ENCODE measurements around the gene NMT1.
"Not testable (repeated sequence)": the region's sequence is repeated elsewhere in the genome, so short reads cannot be mapped to it uniquely, and the experiment has no call there.

Gene NMT1

GRCh38 chr17:45117334-45117733 lies 56.2 kb downstream of the NMT1 start:
- no peaks in the 10 kb centered on the region for H3K9me3 ChIP-seq (ENCODE audit: control insufficient read depth in 1 of 2, low read length in 2 of 2)
- no peak overlapping the region for H3K27ac ChIP-seq (ENCODE audit: low read length)
- H3K4me3 ChIP-seq (ENCODE audit: low read depth in 1 of 2, low read length in 2 of 2) = no peak overlapping the region
- peaks cover 0 to 27% of the 10 kb centered on the region in 2 donors for H3K36me3 ChIP-seq (ENCODE audit: control insufficient read depth in 1 of 2, insufficient read depth in 2 of 2, low read length in 2 of 2)
- no peaks in the 10 kb centered on the region for H3K4me1 ChIP-seq (ENCODE audit: control insufficient read depth in 1 of 2, insufficient read depth in 2 of 2, low read length in 2 of 2)
- H3K27me3 ChIP-seq (ENCODE audit: low read depth, low read length) = no peaks in the 10 kb centered on the region

DNA sequence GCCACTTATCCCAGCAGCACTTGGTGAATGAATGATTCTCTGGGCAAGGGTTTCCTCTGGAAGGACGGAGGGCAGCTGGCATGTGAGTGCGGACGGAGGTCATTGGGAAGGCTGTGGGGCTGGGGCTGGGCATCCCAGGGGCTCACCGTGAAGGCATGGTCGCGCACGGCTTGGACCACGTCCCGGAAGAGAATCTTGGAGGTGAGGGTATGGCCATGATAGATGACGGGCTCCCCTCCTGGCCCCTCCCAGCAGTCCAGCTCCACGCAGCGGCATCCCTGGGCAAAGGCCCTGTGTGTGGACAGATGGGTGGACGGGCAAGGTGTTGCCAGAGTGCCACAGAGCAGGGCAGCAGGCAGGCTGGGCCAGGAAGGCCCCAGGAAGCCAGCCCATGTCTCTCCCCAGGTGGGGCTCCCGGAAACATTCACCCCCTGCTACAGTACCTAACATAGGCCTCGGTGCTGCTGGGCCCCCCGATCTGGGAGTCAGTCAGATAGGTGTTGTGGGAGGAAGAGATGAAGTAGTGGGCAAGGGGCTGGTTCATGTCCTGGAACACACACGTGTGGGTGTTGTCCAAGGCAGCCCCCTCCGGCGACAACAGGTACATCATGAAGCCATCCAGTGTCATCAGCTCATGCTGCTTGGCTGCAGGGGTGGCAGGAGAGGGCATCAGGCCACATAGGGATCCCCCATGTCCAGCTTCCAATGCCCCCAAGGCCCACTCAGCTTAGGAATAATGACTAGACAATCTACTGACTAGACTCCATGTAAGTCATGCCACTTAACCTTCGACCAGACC lies 56.9 kb downstream of the NMT1 start:
- H3K9me3 ChIP-seq (ENCODE audit: control insufficient read depth in 1 of 2, low read length in 2 of 2) = no peaks in the 10 kb centered on the region
- H3K4me1 ChIP-seq (ENCODE audit: control insufficient read depth in 1 of 2, insufficient read depth in 2 of 2, low read length in 2 of 2) = no peaks in the 10 kb centered on the region
- H3K36me3 ChIP-seq (ENCODE audit: control insufficient read depth in 1 of 2, insufficient read depth in 2 of 2, low read length in 2 of 2) = peaks cover 0 to 25% of the 10 kb centered on the region in 2 donors
- H3K27me3 ChIP-seq (ENCODE audit: low read depth, low read length) = no peaks in the 10 kb centered on the region
- no peak overlapping the region for H3K27ac ChIP-seq (ENCODE audit: low read length)
- H3K4me3 ChIP-seq (ENCODE audit: low read depth in 1 of 2, low read length in 2 of 2) = no peak overlapping the region

DNA sequence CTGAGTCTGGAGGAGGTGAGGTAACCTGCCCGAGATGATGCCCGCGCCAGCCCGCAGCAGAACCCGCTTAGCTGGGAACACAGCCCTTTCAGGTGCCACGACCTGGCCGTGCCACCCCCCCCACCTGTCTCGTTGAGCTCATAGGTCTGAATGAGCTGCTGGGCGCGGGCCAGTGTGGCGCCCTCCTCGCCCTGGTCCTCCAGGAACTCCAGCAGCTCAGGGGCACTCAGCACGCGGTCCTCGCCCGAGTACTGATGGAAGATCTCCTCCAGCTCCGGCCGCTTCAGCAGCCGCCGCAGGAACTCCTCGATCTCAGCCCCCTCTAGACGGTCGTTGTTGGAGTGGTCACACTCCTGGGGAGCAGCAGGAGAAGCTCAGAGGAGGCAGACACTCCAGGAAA lies 57.6 kb downstream of the NMT1 start:
- H3K9me3 ChIP-seq (ENCODE audit: control insufficient read depth in 1 of 2, low read length in 2 of 2) = no peaks in the 10 kb centered on the region
- H3K27ac ChIP-seq (ENCODE audit: low read length) = no peak overlapping the region
- H3K36me3 ChIP-seq (ENCODE audit: control insufficient read depth in 1 of 2, insufficient read depth in 2 of 2, low read length in 2 of 2) = peaks cover 0 to 25% of the 10 kb centered on the region in 2 donors

GRCh38 chr17:45119964-45120363 lies 58.8 kb downstream of the NMT1 start:
- Histone ChIP-seq H3K27ac (ENCODE audit: low read length) (no peak overlapping the region), H3K4me3 (ENCODE audit: low read depth in 1 of 2, low read length in 2 of 2) (no peak overlapping the region), H3K27me3 (ENCODE audit: low read depth, low read length) (no peaks in the 10 kb centered on the region), H3K9me3 (ENCODE audit: control insufficient read depth in 1 of 2, low read length in 2 of 2) (no peaks in the 10 kb centered on the region), H3K36me3 (ENCODE audit: control insufficient read depth in 1 of 2, insufficient read depth in 2 of 2, low read length in 2 of 2) (peaks cover 0 to 25% of the 10 kb centered on the region in 2 donors), H3K4me1 (ENCODE audit: control insufficient read depth in 1 of 2, insufficient read depth in 2 of 2, low read length in 2 of 2) (peaks cover 4 to 7% of the 10 kb centered on the region in 2 donors)

More for the DNA sequence above, 57.6 kb downstream of the NMT1 start:
- H3K27me3 ChIP-seq (ENCODE audit: low read depth, low read length) = no peaks in the 10 kb centered on the region
- H3K4me3 ChIP-seq (ENCODE audit: low read depth in 1 of 2, low read length in 2 of 2) = no peak overlapping the region
- H3K4me1 ChIP-seq (ENCODE audit: control insufficient read depth in 1 of 2, insufficient read depth in 2 of 2, low read length in 2 of 2) = peaks cover 0 to under 1% of the 10 kb centered on the region in 2 donors

DNA sequence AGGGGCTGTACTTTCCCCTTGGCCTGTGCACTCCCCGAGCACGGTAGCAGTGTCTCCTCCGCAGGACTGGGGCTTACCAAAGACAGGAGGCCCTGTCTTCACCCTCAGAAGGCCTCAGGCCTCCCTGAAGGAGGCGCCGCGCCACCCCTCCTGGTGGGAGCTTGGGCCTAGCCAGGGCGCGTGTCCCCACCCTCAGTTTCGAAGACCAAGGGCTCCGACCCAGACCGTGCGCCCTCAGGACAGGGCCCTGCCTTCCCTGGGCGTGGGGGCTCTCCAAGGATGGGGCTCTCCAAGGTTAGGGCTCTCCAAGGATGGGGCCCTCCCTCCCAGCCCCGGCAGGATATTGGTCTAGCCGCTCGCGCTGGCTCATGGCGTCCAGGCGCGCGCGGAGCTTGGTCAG lies 59.4 kb downstream of the NMT1 start:
- no peaks in the 10 kb centered on the region for H3K9me3 ChIP-seq (ENCODE audit: control insufficient read depth in 1 of 2, low read length in 2 of 2)
- no peaks in the 10 kb centered on the region for H3K27me3 ChIP-seq (ENCODE audit: low read depth, low read length)
- H3K4me3 ChIP-seq (ENCODE audit: low read depth in 1 of 2, low read length in 2 of 2) = no peak overlapping the region
- no peak overlapping the region for H3K27ac ChIP-seq (ENCODE audit: low read length)
- peaks cover 0 to 25% of the 10 kb centered on the region in 2 donors for H3K36me3 ChIP-seq (ENCODE audit: control insufficient read depth in 1 of 2, insufficient read depth in 2 of 2, low read length in 2 of 2)
- H3K4me1 ChIP-seq (ENCODE audit: control insufficient read depth in 1 of 2, insufficient read depth in 2 of 2, low read length in 2 of 2) = peaks cover 4 to 7% of the 10 kb centered on the region in 2 donors

GRCh38 chr17:45121055-45121454 lies 59.9 kb downstream of the NMT1 start:
- no peaks in the 10 kb centered on the region for H3K27me3 ChIP-seq (ENCODE audit: low read depth, low read length)
- H3K4me3 ChIP-seq (ENCODE audit: low read depth in 1 of 2, low read length in 2 of 2) = no peak overlapping the region
- H3K9me3 ChIP-seq (ENCODE audit: control insufficient read depth in 1 of 2, low read length in 2 of 2) = no peaks in the 10 kb centered on the region
- peaks cover 4 to 7% of the 10 kb centered on the region in 2 donors for H3K4me1 ChIP-seq (ENCODE audit: control insufficient read depth in 1 of 2, insufficient read depth in 2 of 2, low read length in 2 of 2)
- peaks cover 0 to 25% of the 10 kb centered on the region in 2 donors for H3K36me3 ChIP-seq (ENCODE audit: control insufficient read depth in 1 of 2, insufficient read depth in 2 of 2, low read length in 2 of 2)
- H3K27ac ChIP-seq (ENCODE audit: low read length) = no peak overlapping the region

GRCh38 chr17:45123076-45123770 lies 62.1 kb downstream of the NMT1 start:
- Histone ChIP-seq H3K27me3 (ENCODE audit: low read depth, low read length) (no peaks in the 10 kb centered on the region), H3K36me3 (ENCODE audit: control insufficient read depth in 1 of 2, insufficient read depth in 2 of 2, low read length in 2 of 2) (peaks cover 0 to 19% of the 10 kb centered on the region in 2 donors), H3K4me3 (ENCODE audit: low read depth in 1 of 2, low read length in 2 of 2) (no peak overlapping the region), H3K9me3 (ENCODE audit: control insufficient read depth in 1 of 2, low read length in 2 of 2) (no peaks in the 10 kb centered on the region), H3K4me1 (ENCODE audit: control insufficient read depth in 1 of 2, insufficient read depth in 2 of 2, low read length in 2 of 2) (peaks cover 13 to 17% of the 10 kb centered on the region in 2 donors), H3K27ac (ENCODE audit: low read length) (no peak overlapping the region)

GRCh38 chr17:45123930-45124796 lies 63.0 kb downstream of the NMT1 start:
- Histone ChIP-seq H3K27ac (ENCODE audit: low read length) (peak overlapping the region; percentile 23), H3K4me1 (ENCODE audit: control insufficient read depth in 1 of 2, insufficient read depth in 2 of 2, low read length in 2 of 2) (peaks cover 13 to 23% of the 10 kb centered on the region in 2 donors), H3K27me3 (ENCODE audit: low read depth, low read length) (no peaks in the 10 kb centered on the region), H3K36me3 (ENCODE audit: control insufficient read depth in 1 of 2, insufficient read depth in 2 of 2, low read length in 2 of 2) (peaks cover 0 to 14% of the 10 kb centered on the region in 2 donors), H3K4me3 (ENCODE audit: low read depth in 1 of 2, low read length in 2 of 2) (no peak overlapping the region), H3K9me3 (ENCODE audit: control insufficient read depth in 1 of 2, low read length in 2 of 2) (no peaks in the 10 kb centered on the region)

DNA sequence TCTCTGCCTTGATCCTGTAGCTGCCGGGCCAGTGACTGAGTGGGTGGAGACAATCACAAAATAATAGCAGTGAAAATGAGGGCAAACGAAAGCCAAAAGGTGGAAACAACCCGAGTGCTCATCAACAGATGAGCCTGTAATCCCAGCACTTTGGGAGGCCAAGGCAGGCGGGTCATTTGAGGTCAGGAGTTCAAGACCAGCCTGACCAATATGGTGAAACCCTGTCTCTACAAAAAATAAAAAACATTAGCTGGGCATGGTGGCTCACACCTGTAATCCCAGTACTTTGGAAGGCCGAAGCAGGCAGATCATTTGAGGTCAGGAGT lies 63.6 kb downstream of the NMT1 start:
- not testable (repeated sequence) for H3K27me3 ChIP-seq (ENCODE audit: low read depth, low read length); H3K36me3 ChIP-seq (ENCODE audit: control insufficient read depth in 1 of 2, insufficient read depth in 2 of 2, low read length in 2 of 2); H3K9me3 ChIP-seq (ENCODE audit: control insufficient read depth in 1 of 2, low read length in 2 of 2); H3K4me3 ChIP-seq (ENCODE audit: low read depth in 1 of 2, low read length in 2 of 2)
- peak overlapping the region; percentile 23 for H3K27ac ChIP-seq (ENCODE audit: low read length)
- H3K4me1 ChIP-seq (ENCODE audit: control insufficient read depth in 1 of 2, insufficient read depth in 2 of 2, low read length in 2 of 2) = peaks cover 13 to 25% of the 10 kb centered on the region in 2 donors

DNA sequence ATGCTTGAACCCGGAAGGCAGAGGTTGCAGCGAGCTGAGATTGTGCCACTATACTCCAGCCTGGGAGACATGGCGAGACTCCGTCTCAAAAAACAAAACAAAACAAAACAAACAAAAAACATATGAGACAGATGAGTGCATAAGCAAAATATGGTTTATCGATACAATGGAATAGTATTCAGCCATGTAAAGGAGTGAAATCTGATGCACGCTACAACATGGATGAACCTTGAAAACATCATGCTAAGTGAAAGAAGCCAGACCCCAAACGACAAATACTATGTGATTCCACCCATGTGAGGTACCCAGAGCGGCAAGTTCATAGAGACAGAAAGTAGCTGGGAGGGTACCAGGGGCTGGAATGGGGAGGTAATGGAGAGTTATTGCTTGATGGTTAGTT lies 64.4 kb downstream of the NMT1 start:
- Histone ChIP-seq H3K4me1 (ENCODE audit: control insufficient read depth in 1 of 2, insufficient read depth in 2 of 2, low read length in 2 of 2) (peaks cover 13 to 26% of the 10 kb centered on the region in 2 donors), H3K27ac (ENCODE audit: low read length) (no peak overlapping the region), H3K27me3 (ENCODE audit: low read depth, low read length) (no peaks in the 10 kb centered on the region)

GRCh38 chr17:45127207-45127547 lies 66.1 kb downstream of the NMT1 start:
- no peak overlapping the region for H3K4me3 ChIP-seq (ENCODE audit: low read depth in 1 of 2, low read length in 2 of 2)
- no peaks in the 10 kb centered on the region for H3K9me3 ChIP-seq (ENCODE audit: control insufficient read depth in 1 of 2, low read length in 2 of 2)
- peaks cover 13 to 41% of the 10 kb centered on the region in 2 donors for H3K4me1 ChIP-seq (ENCODE audit: control insufficient read depth in 1 of 2, insufficient read depth in 2 of 2, low read length in 2 of 2)
- H3K36me3 ChIP-seq (ENCODE audit: control insufficient read depth in 1 of 2, insufficient read depth in 2 of 2, low read length in 2 of 2) = no peaks in the 10 kb centered on the region
- H3K27ac ChIP-seq (ENCODE audit: low read length) = no peak overlapping the region
- no peaks in the 10 kb centered on the region for H3K27me3 ChIP-seq (ENCODE audit: low read depth, low read length)

More for the DNA sequence above, 64.4 kb downstream of the NMT1 start:
- Histone ChIP-seq H3K9me3 (ENCODE audit: control insufficient read depth in 1 of 2, low read length in 2 of 2) (no peaks in the 10 kb centered on the region), H3K4me3 (ENCODE audit: low read depth in 1 of 2, low read length in 2 of 2) (no peak overlapping the region), H3K36me3 (ENCODE audit: control insufficient read depth in 1 of 2, insufficient read depth in 2 of 2, low read length in 2 of 2) (peaks cover 0 to 2% of the 10 kb centered on the region in 2 donors)
